ENCODE results near the gene COL1A2. TPM values are rescaled to one million over a fixed set of nuclear protein-coding genes. Genes with fewer than 3 reads are reported as not detected.

The COL1A2 gene
- total RNA-seq, 1 experiment from 2014 or later, result 42.1 TPM

DNA sequence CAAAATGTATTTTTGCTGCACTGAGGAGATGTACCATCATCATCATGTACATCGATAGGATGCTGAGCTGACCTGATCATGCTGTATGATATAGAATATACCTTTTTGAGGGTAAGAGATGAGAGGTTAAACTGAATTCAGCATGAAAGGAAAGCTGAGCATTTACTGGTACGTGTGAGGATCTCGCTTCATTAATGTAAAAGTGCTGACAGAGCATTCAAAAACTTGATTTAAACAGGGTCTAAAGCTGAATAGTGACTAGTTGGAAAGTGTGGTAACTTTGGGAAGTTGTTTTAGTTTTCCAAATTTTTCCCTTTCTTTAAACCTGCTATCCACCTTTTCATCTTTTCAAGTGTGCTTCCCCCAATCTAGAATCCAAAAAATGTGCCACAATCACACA, 28.5 kb upstream of the COL1A2 start:
- TF ChIP-seq, protein P1, sequence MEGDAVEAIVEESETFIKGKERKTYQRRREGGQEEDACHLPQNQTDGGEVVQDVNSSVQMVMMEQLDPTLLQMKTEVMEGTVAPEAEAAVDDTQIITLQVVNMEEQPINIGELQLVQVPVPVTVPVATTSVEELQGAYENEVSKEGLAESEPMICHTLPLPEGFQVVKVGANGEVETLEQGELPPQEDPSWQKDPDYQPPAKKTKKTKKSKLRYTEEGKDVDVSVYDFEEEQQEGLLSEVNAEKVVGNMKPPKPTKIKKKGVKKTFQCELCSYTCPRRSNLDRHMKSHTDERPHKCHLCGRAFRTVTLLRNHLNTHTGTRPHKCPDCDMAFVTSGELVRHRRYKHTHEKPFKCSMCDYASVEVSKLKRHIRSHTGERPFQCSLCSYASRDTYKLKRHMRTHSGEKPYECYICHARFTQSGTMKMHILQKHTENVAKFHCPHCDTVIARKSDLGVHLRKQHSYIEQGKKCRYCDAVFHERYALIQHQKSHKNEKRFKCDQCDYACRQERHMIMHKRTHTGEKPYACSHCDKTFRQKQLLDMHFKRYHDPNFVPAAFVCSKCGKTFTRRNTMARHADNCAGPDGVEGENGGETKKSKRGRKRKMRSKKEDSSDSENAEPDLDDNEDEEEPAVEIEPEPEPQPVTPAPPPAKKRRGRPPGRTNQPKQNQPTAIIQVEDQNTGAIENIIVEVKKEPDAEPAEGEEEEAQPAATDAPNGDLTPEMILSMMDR (conservative IDR thresholded peaks at IDR 0.05), result no peak
- Histone ChIP-seq H4K91ac (ENCODE audit: insufficient read length, low read depth, low read length) (no peak overlapping the region), H3K18ac (ENCODE audit: insufficient read length, low read depth, low read length) (no peak overlapping the region), H3T11ph (ENCODE audit: low read length) (no peak overlapping the region), H3K23ac (ENCODE audit: insufficient read length, low read depth, low read length) (no peak overlapping the region), H3K9ac (ENCODE audit: extremely low read depth, insufficient read length, low read length) (no peak overlapping the region), H3K9me3 (ENCODE audit: control insufficient read depth, low read depth, low read length) (no peaks in the 10 kb centered on the region), H2AFZ (ENCODE audit: low read length) (no peak overlapping the region), H4K20me1 (ENCODE audit: control insufficient read depth, insufficient read depth, insufficient read length) (no peaks in the 10 kb centered on the region), H3K23me2 (ENCODE audit: insufficient read length, low read depth, low read length, poor library complexity, severe bottlenecking) (no peaks in the 10 kb centered on the region), H3K4me2 (ENCODE audit: insufficient read depth, insufficient read length, low read length) (no peak overlapping the region), H2AK5ac (ENCODE audit: insufficient read length, low read length) (no peak overlapping the region), H2BK120ac (ENCODE audit: low read depth, low read length, poor library complexity, severe bottlenecking) (no peak overlapping the region), H3K27ac (ENCODE audit: insufficient read length, low read depth, low read length) (no peak overlapping the region), H3K56ac (ENCODE audit: insufficient read length, low read depth, low read length) (no peak overlapping the region), H2BK20ac (ENCODE audit: low read depth, low read length, poor library complexity, severe bottlenecking) (no peak overlapping the region), H3K79me2 (ENCODE audit: insufficient read depth, low read length) (0 out of 2 replicates have a peak, but pooled peaks cover 1% of the 10 kb centered on the region), H2BK12ac (ENCODE audit: insufficient read length, low read depth, low read length) (no peak overlapping the region), H4K8ac (replicated peaks; ENCODE audit: insufficient read length, low read depth, low read length) (no peak overlapping the region), H3K27me3 (ENCODE audit: insufficient read depth, low read length) (no peaks in the 10 kb centered on the region), H3K4ac (ENCODE audit: low read depth, low read length) (no peak overlapping the region), H2BK5ac (ENCODE audit: insufficient read length, low read length) (no peak overlapping the region), H3K14ac (ENCODE audit: insufficient read depth, low read length) (no peak overlapping the region), H3K4me1 (ENCODE audit: insufficient read depth, low read length) (no peaks in the 10 kb centered on the region), H4K5ac (ENCODE audit: insufficient read length, low read depth, low read length) (no peak overlapping the region), H3K79me1 (ENCODE audit: insufficient read depth, low read depth, low read length, poor library complexity, severe bottlenecking) (no peaks in the 10 kb centered on the region), H2BK15ac (ENCODE audit: low read depth, low read length) (no peak overlapping the region)
- Mint-ChIP-seq H3K27me3 (ENCODE audit: low read depth) (no peaks in the 10 kb centered on the region), H3K4me1 (peaks cover 11 to 13% of the 10 kb centered on the region in 2 experiments), H3K9me3 (no peaks in the 10 kb centered on the region), H3K27ac (no peak overlapping the region), H3K4me3 (no peak overlapping the region), H3K36me3 (ENCODE audit: insufficient read depth in 1 of 3, low read depth in 3 of 3) (no peaks in the 10 kb centered on the region; a peak in 1 of 7 replicates)
- no peak for DNase-seq
- WGBS (ENCODE audit: extremely low coverage, insufficient read length, low lambda C conversion rate), result no CpG with 5 or more reads among the region's 3 CpGs

All from H9 (cell line).